ENCODE results near the gene FMO3. TPM values are rescaled to one million over a fixed set of nuclear protein-coding genes. Genes with fewer than 3 reads are reported as not detected.

Gene FMO3
- polyA plus RNA-seq, 3 donors from 2014 or later = not detected

DNA sequence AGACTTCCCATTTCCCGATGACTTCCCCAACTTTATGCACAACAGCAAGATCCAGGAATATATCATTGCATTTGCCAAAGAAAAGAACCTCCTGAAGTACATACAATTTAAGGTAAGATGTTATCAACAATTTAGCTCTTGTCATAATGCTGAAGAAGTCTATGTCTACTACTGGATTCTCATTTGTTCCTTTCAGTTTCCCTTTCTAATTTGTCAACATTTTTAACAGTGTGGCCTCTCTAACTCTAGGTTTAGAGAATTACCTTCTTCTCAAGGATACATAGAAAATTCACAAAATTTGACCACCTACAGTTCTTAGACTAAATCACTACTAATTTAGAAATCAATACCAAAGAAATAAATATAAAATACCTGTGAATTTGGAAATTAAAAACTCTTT, 13.2 kb downstream of the FMO3 start:
- DNase-seq = no peak
- H3K36me3 Mint-ChIP-seq = no peaks in the 10 kb centered on the region
- H3K4me1 Mint-ChIP-seq = no peaks in the 10 kb centered on the region
- peaks cover 0 to 8% (median 0%) of the 10 kb centered on the region in 6 donors for H3K9me3 Mint-ChIP-seq
- H3K4me3 Mint-ChIP-seq = no peak overlapping the region
- no peak overlapping the region for H3K27ac Mint-ChIP-seq
- H3K27me3 Mint-ChIP-seq (ENCODE audit: low read depth in 3 of 3) = peaks cover 0 to 3% (median 0%) of the 10 kb centered on the region in 3 donors

DNA sequence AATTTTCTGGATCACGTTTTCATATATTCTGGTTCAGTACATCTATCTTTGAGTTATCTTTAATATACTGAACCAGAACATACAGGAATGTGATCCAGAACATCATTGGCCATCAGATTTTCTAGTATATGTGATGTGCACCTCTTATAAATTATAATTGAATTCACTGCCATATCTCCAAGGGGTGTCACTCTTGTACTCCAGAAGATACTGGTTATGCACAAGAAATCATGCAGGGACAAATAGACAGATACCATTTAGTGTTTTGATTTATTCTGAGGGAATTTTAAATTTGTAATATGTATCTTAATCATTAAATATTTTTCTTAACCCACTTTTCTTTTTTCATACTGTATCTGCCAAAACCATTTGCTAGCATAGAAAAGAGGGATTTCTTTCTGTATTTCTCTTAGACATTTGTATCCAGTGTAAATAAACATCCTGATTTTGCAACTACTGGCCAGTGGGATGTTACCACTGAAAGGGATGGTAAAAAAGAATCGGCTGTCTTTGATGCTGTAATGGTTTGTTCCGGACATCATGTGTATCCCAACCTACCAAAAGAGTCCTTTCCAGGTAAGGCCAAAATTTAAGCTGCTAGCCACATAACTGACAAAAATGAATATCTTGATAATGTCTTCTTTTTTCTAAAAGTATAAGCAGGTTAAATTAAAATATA, 16.7 kb downstream of the FMO3 start:
- Mint-ChIP-seq H3K4me3 (no peak overlapping the region), H3K9me3 (peaks cover 0 to 2% (median 0%) of the 10 kb centered on the region in 6 donors), H3K4me1 (no peaks in the 10 kb centered on the region), H3K27me3 (ENCODE audit: low read depth in 3 of 3) (peaks cover 0 to 2% (median 0%) of the 10 kb centered on the region in 3 donors), H3K36me3 (no peaks in the 10 kb centered on the region), H3K27ac (no peak overlapping the region)
- no peak for DNase-seq

DNA sequence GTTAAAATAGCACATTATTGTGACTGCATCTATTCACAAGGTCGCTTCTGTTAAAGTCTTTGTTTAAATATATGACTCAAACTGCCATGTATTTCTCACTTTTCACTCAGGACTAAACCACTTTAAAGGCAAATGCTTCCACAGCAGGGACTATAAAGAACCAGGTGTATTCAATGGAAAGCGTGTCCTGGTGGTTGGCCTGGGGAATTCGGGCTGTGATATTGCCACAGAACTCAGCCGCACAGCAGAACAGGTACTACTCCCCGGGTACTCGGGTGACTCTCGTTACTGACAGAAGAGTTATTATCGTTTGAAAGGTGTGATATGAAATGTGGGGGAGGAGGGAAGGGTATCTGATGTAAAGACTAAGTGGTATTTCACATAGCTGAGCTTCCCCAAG, 17.3 kb downstream of the FMO3 start:
- H3K4me1 Mint-ChIP-seq = no peaks in the 10 kb centered on the region
- DNase-seq = no peak
- no peaks in the 10 kb centered on the region for H3K36me3 Mint-ChIP-seq
- H3K4me3 Mint-ChIP-seq = no peak overlapping the region
- H3K9me3 Mint-ChIP-seq = peaks cover 0 to 4% (median under 1%) of the 10 kb centered on the region in 6 donors
- H3K27me3 Mint-ChIP-seq (ENCODE audit: low read depth in 3 of 3) = peaks cover 0 to 2% (median 0%) of the 10 kb centered on the region in 3 donors
- no peak overlapping the region for H3K27ac Mint-ChIP-seq

DNA sequence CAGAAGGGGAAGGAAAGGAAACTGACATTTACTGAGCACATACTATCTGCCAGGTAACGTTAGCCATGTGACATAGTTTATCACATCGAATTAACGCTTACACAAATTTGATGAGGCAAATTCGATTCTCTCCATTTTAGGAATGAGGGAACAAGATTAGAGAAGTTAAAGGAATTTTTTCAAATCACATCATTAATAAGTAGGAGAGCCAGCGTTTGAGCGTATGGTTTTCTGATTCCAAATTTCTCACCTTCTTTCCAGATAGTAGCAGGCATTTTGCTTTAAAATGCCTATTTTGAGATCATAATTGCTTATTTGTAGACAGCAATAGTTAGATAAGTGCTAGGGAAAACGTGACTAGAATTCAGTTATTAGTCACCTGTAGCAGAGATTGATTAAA, 19.3 kb downstream of the FMO3 start:
- H3K9me3 Mint-ChIP-seq = peaks cover 0 to 4% (median under 1%) of the 10 kb centered on the region in 6 donors
- no peaks in the 10 kb centered on the region for H3K36me3 Mint-ChIP-seq
- H3K27ac Mint-ChIP-seq = no peak overlapping the region
- no peaks in the 10 kb centered on the region for H3K4me1 Mint-ChIP-seq
- no peak for DNase-seq
- H3K27me3 Mint-ChIP-seq (ENCODE audit: low read depth in 3 of 3) = peaks cover 0 to 2% (median 0%) of the 10 kb centered on the region in 3 donors
- H3K4me3 Mint-ChIP-seq = no peak overlapping the region

DNA sequence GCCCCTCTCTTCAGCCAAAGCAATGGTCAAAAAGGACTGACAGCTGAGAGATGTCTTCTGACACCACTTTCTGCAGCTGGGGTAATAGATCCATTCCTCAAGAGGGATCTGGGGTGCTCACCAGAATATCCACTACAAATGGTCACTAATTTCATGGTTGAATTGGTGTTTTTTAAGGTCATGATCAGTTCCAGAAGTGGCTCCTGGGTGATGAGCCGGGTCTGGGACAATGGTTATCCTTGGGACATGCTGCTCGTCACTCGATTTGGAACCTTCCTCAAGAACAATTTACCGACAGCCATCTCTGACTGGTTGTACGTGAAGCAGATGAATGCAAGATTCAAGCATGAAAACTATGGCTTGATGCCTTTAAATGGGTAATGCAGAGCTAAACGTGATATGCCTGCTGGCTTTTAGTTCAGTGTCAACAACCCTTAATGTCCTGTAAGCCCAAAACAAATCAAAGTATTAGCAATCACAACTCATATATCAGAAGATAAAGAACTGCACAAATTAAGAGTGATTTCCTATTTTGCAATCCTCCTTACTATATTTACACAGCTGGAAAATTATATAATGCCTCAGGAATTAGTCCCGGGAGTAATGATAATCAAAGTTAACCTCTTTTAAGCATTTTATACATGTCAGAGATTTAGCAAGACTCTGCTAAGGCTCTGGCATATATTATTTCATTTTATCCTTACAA, 20.1 kb downstream of the FMO3 start:
- Mint-ChIP-seq H3K27me3 (ENCODE audit: low read depth in 3 of 3) (peaks cover 0 to 2% (median 0%) of the 10 kb centered on the region in 3 donors), H3K9me3 (peaks cover 0 to 4% (median under 1%) of the 10 kb centered on the region in 6 donors), H3K27ac (no peak overlapping the region), H3K4me3 (no peak overlapping the region), H3K36me3 (no peaks in the 10 kb centered on the region), H3K4me1 (no peaks in the 10 kb centered on the region)
- DNase-seq = no peak

DNA sequence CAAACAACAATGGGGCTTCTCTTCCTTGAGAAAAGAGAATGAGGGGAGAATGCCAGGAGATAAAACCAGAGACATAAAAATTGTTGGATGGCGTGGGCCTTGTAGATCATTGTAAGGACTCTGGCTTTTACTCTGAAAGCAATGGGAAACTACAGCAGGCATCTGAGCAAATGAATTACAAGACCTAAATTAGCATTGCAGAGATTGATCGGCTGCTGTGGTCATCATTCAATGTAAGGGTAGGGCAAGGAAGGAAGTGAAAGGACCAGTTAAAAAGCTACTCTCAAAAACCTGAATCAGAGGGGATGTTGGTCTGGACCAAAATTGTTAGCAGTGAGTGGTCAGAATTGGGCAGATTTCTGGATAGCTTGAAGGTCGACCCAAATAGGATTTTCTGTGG, 21.4 kb downstream of the FMO3 start:
- no peak for DNase-seq
- no peak overlapping the region for H3K4me3 Mint-ChIP-seq
- H3K4me1 Mint-ChIP-seq = no peaks in the 10 kb centered on the region
- no peaks in the 10 kb centered on the region for H3K36me3 Mint-ChIP-seq
- H3K9me3 Mint-ChIP-seq = peaks cover 0 to 4% (median under 1%) of the 10 kb centered on the region in 6 donors
- H3K27me3 Mint-ChIP-seq (ENCODE audit: low read depth in 3 of 3) = peaks cover 0 to 4% (median 0%) of the 10 kb centered on the region in 3 donors
- no peak overlapping the region for H3K27ac Mint-ChIP-seq

DNA sequence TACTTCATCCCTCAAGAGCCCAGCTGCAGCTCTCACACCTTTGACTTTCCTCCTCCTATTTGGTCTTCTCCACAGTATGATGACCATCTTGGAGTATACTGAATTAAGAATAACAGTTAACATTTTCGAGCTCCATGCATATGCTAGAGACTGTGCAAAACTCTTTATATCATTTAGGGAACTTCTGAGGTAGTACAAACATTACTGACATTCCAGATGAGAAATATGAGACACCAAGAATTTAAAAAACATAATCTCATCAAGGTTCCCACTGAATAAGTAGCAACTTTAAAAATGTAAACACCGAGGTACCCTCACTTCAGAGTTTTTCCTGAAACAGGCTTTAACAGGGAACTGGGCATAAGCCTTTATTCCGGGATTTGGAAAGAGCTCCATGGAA, 22.7 kb downstream of the FMO3 start:
- H3K27me3 Mint-ChIP-seq (ENCODE audit: low read depth in 3 of 3) = peaks cover 0 to 5% (median 0%) of the 10 kb centered on the region in 3 donors
- no peaks in the 10 kb centered on the region for H3K36me3 Mint-ChIP-seq
- H3K9me3 Mint-ChIP-seq = peaks cover 0 to 4% (median under 1%) of the 10 kb centered on the region in 6 donors
- H3K4me3 Mint-ChIP-seq = no peak overlapping the region
- H3K27ac Mint-ChIP-seq = no peak overlapping the region
- DNase-seq = no peak
- H3K4me1 Mint-ChIP-seq = no peaks in the 10 kb centered on the region

DNA sequence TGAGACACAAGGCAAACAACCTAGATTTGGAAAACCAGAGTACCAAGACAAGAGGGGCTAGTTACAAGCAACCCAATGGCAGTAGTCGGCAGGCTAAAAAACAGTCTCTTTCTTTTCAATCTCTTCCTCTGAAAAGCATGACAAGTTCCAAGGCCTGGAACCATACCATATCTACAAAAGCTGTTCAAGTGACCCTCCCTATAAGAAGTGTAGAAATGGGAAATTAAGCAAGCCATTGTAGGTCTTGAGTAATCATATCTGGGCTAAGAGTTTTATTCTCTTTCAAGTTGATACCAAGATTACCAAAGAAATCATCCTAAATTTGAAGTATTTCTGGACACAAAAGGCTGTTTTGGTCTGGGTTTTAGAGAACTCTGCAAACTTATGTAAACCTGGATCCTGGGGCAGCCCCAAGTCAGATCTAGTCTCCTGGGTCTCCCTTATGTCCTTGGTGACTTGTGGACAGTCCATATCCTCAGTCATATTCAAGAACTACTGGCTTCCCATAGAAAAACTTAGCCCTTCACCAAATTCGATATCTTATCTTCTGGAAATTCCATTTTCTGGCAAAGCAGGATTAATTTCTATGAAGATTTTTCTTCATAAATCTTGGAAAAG, 24.7 kb downstream of the FMO3 start:
- Mint-ChIP-seq H3K9me3 (peaks cover 0 to 4% (median 2%) of the 10 kb centered on the region in 6 donors), H3K27ac (no peak overlapping the region), H3K4me3 (no peak overlapping the region), H3K27me3 (ENCODE audit: low read depth in 3 of 3) (peaks cover 0 to 5% (median 0%) of the 10 kb centered on the region in 3 donors), H3K4me1 (no peaks in the 10 kb centered on the region), H3K36me3 (no peaks in the 10 kb centered on the region)
- DNase-seq = no peak

DNA sequence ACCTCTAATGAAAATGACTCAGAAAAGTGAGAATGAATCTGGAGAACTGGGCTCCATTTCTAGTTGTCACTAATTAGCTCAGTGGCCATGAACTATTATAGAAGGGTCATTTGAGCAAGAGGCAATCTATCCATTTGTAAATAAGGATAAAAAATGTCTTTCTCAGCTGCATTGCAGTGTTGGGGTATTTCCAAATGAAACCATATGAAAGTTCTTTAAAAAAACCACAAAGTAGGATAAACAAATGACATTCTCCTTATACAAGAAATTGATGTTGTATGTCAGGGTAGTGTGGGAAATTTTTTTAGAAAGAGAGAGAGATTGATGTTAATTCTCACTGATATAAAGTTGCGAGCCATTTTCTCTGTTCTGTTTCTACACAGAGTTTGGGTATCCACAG, 26.0 kb downstream of the FMO3 start:
- DNase-seq = no peak
- Mint-ChIP-seq H3K27ac (no peak overlapping the region), H3K4me3 (no peak overlapping the region), H3K4me1 (no peaks in the 10 kb centered on the region), H3K36me3 (no peaks in the 10 kb centered on the region), H3K9me3 (peaks cover 0 to 6% (median 2%) of the 10 kb centered on the region in 6 donors), H3K27me3 (ENCODE audit: low read depth in 3 of 3) (peaks cover 0 to 5% (median 0%) of the 10 kb centered on the region in 3 donors)

DNA sequence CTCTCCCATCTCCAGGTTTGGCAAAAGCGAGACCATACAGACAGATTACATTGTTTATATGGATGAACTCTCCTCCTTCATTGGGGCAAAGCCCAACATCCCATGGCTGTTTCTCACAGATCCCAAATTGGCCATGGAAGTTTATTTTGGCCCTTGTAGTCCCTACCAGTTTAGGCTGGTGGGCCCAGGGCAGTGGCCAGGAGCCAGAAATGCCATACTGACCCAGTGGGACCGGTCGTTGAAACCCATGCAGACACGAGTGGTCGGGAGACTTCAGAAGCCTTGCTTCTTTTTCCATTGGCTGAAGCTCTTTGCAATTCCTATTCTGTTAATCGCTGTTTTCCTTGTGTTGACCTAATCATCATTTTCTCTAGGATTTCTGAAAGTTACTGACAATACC, 26.4 kb downstream of the FMO3 start:
- Mint-ChIP-seq H3K27ac (no peak overlapping the region), H3K4me1 (no peaks in the 10 kb centered on the region), H3K36me3 (no peaks in the 10 kb centered on the region), H3K27me3 (ENCODE audit: low read depth in 3 of 3) (peaks cover 0 to 5% (median 0%) of the 10 kb centered on the region in 3 donors), H3K4me3 (no peak overlapping the region), H3K9me3 (peaks cover 0 to 6% (median 2%) of the 10 kb centered on the region in 6 donors)
- no peak for DNase-seq

DNA sequence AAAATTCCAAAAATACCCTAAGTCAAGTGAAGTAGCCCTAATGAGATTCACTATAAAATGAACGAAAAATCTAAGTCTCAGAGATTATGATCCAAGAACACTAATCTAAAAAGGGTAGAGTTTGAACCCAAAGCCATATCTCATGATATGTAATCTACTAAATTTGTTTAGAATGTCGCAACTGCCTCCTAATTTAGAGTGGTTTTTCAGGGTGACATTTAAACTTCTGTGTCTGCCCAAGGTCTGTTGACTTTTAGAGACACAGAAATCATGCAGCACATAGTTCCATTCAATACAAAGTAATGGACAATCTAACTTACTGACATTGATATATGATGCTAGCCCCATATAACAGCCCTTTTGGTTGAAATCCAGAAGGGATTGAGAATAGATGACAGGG, 28.9 kb downstream of the FMO3 start:
- H3K27ac Mint-ChIP-seq = no peak overlapping the region
- H3K27me3 Mint-ChIP-seq (ENCODE audit: low read depth in 3 of 3) = peaks cover 0 to 5% (median 0%) of the 10 kb centered on the region in 3 donors
- DNase-seq = no peak
- H3K36me3 Mint-ChIP-seq = no peaks in the 10 kb centered on the region
- peaks cover 0 to 4% (median 0%) of the 10 kb centered on the region in 6 donors for H3K9me3 Mint-ChIP-seq
- H3K4me3 Mint-ChIP-seq = no peak overlapping the region
- H3K4me1 Mint-ChIP-seq = no peaks in the 10 kb centered on the region

DNA sequence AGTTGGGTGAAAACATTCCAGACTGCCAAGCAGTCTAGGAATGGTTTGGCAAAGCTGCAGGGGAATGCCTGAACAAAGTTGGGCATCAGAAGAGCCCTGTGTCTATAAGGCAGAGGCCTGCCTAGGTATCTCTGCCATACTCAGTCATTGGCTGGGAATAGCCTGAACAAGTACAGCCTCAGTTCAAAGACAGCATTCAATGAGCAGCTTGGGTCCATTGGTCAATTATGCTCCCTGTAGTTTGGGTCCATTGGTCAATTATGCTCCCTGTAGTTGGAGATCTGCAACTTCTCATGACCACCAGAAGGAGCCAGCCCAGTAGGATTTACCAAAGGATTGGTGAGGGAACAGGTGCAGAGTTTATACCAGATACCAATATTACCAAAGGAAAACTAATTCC, 31.6 kb downstream of the FMO3 start:
- Mint-ChIP-seq H3K36me3 (no peaks in the 10 kb centered on the region), H3K4me3 (no peak overlapping the region), H3K27ac (no peak overlapping the region), H3K9me3 (peaks cover 0 to 4% (median under 1%) of the 10 kb centered on the region in 6 donors), H3K4me1 (no peaks in the 10 kb centered on the region), H3K27me3 (ENCODE audit: low read depth in 3 of 3) (peaks cover 0 to 2% (median 0%) of the 10 kb centered on the region in 3 donors)
- DNase-seq = no peak

DNA sequence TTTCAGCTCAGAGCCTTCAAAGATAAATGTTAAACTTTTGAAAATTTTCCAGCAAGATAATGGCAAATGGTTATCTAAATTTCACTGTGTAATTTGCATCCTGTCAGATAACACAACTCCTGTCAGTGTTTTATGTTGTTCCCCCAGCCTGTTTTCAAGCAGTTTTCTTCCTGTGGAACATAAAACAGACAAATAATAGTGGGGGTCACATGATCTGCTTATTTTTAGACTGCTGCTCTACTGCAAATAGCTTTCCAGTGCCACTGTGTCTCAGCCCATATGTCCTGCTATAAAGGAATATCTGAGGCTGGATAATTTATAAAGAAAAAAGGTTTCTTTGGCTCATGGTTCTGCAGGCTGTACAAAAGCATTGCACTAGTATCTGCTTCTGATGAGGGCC, 32.2 kb downstream of the FMO3 start:
- Mint-ChIP-seq H3K27me3 (ENCODE audit: low read depth in 3 of 3) (peaks cover 0 to 2% (median 0%) of the 10 kb centered on the region in 3 donors), H3K4me3 (no peak overlapping the region), H3K4me1 (no peaks in the 10 kb centered on the region), H3K36me3 (no peaks in the 10 kb centered on the region), H3K9me3 (peaks cover 0 to 4% (median under 1%) of the 10 kb centered on the region in 6 donors), H3K27ac (no peak overlapping the region)
- no peak for DNase-seq

DNA sequence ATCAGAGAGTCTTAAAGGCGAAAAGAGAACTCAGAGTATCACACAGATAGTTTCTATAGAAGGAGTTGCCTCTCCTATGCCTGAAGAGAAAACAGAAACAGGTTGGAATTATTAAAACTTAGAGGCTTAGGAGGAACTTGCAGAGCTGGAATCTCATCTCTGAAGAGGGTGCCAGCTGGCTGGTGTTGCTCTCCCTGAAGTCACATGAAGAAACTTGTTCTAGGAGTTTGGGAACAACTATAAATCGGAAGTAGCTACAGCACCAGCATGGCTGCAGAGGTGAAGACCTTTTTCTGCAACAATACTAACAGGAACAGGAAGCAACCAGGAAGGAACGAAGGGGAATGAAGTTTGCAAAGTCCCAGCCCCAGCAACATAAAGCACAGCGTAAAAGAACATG, 35.8 kb downstream of the FMO3 start:
- peaks cover 0 to 4% (median 0%) of the 10 kb centered on the region in 3 donors for H3K36me3 Mint-ChIP-seq
- H3K27ac Mint-ChIP-seq = no peak overlapping the region
- no peak for DNase-seq

More for the DNA sequence above, 35.8 kb downstream of the FMO3 start:
- H3K4me3 Mint-ChIP-seq = no peak overlapping the region
- no peaks in the 10 kb centered on the region for H3K4me1 Mint-ChIP-seq
- no peaks in the 10 kb centered on the region for H3K27me3 Mint-ChIP-seq (ENCODE audit: low read depth in 3 of 3)
- peaks cover 0 to 6% (median 3%) of the 10 kb centered on the region in 6 donors for H3K9me3 Mint-ChIP-seq
